ENCODE data around the gene C19orf33. TPM values are rescaled to one million over a fixed set of nuclear protein-coding genes. Genes with fewer than 3 reads are reported as not detected.
"Not testable (repeated sequence)": the region's sequence is repeated elsewhere in the genome, so short reads cannot be mapped to it uniquely, and the experiment has no call there.

Gene C19orf33
- total RNA-seq: 1 to 10 TPM in 2 of 3 donors, not detected in 1; 1.5 to 4.0 TPM
- 1.1 TPM for total RNA-seq (2013)

GRCh38 chr19:38303517-38304351, at the start of gene C19orf33:
Gene C19orf33, plus strand, starts transcription at chr19:38304251. Its CDS starts 11 bp downstream, at chr19:38304262.
- 32% methylated on average over 27 of the region's 28 CpGs for WGBS (ENCODE audit: insufficient coverage)
- intact Hi-C loops (cut with micrococcal nuclease): no loop called here
- Histone ChIP-seq H3K9me3 (ENCODE audit: control insufficient read depth, insufficient read depth, low read length) (no peaks in the 10 kb centered on the region), H3K36me3 (ENCODE audit: control insufficient read depth, insufficient read depth, low read length) (peaks cover 19% of the 10 kb centered on the region), H3K4me1 (ENCODE audit: control insufficient read depth, insufficient read depth, low read length) (peaks cover 13% of the 10 kb centered on the region), H3K27me3 (ENCODE audit: control insufficient read depth, insufficient read depth, low read length) (no peaks in the 10 kb centered on the region), H3K4me3 (ENCODE audit: low read length) (no peak within 1 kb of the TSS), H3K27ac (ENCODE audit: low read length) (no peak within 1 kb of the TSS)
- ATAC-seq (peak in 2 of 3 donors; percentile 33 to 49), DNase-seq (no peak)
- no peaks in the 10 kb centered on the region for H3K9me3 Mint-ChIP-seq
- H3K27me3 Mint-ChIP-seq (ENCODE audit: low read depth in 2 of 2): no peaks in the 10 kb centered on the region
- no peaks in the 10 kb centered on the region for H3K36me3 Mint-ChIP-seq
- peaks cover 0 to 4% of the 10 kb centered on the region in 2 donors for H3K4me1 Mint-ChIP-seq
- TF ChIP-seq CTCF (IDR thresholded peaks at IDR 0.05): no peak
- H3K27ac Mint-ChIP-seq: no peak within 1 kb of the TSS
- peak within 1 kb of the TSS; percentile 28 for H3K4me3 Mint-ChIP-seq

DNA sequence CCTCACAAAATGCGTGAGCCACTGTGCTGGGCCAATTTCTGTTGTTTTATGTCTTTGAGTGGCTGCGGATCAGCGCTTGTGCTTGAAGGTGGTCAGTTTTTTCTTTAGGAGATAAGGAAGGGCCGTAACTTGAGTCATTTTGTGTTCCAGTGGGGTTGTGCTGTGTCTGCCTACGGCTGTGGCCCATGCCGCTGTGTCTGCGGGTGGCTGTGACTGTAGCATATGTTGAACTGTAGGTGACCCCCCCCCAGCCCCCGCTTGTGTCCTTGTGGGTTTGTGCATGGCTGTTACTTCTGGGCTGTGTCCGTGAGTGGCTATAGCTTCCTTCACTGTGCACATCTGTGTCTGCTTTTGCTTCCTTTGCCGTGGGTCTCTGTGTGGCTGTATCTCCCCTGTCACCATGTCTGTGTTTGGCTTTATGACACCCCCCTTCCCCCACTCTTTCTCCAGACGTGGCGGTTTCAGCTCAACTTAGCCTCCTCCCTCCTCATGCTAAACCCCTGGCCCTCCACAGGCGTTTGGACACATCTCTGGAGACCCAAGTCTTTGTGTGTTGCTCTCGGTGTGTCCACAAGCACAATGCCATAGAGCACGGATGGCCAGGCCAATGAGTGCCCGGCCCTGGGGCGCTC, 48.6 kb upstream of the C19orf33 start:
- no peak for TF ChIP-seq CTCF (IDR thresholded peaks at IDR 0.05)
- no peak overlapping the region for H3K4me3 Mint-ChIP-seq
- H3K9me3 ChIP-seq (ENCODE audit: control insufficient read depth, insufficient read depth, low read length): no peaks in the 10 kb centered on the region
- H3K27me3 Mint-ChIP-seq (ENCODE audit: low read depth in 2 of 2): peaks cover 16 to 31% of the 10 kb centered on the region in 2 donors
- peak overlapping the region; percentile 18 for H3K4me3 ChIP-seq (ENCODE audit: low read length)
- no peaks in the 10 kb centered on the region for H3K36me3 ChIP-seq (ENCODE audit: control insufficient read depth, insufficient read depth, low read length)
- ATAC-seq (no peak), DNase-seq (no peak)
- no peaks in the 10 kb centered on the region for H3K36me3 Mint-ChIP-seq
- no peaks in the 10 kb centered on the region for H3K27me3 ChIP-seq (ENCODE audit: control insufficient read depth, insufficient read depth, low read length)
- 53% methylated on average over 17 of the region's 17 CpGs for WGBS (ENCODE audit: insufficient coverage)
- H3K4me1 Mint-ChIP-seq: peaks cover 0 to 3% of the 10 kb centered on the region in 2 donors
- no peak overlapping the region for H3K27ac Mint-ChIP-seq
- intact Hi-C loops (cut with micrococcal nuclease): no loop called here
- H3K27ac ChIP-seq (ENCODE audit: low read length): no peak overlapping the region
- H3K9me3 Mint-ChIP-seq: no peaks in the 10 kb centered on the region
- H3K4me1 ChIP-seq (ENCODE audit: control insufficient read depth, insufficient read depth, low read length): peaks cover 4% of the 10 kb centered on the region

DNA sequence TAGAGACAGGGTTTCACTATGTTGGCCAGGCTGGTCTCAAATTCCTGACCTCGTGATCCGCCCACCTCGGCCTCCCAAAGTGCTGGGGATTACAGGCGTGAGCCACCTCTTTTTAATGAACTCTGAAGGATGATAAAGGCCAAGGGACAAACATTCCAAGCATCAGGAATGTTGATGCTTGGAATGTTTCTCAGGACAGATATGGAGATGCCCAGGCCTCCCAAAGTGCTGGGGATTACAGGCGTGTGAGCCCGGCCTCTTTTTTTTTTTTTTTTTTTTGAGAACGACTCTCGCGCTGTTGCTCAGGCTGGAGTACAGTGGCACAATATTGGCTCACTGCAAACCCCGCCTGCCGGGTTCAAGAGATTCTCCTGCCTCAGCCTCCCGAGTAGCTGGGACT, 42.1 kb upstream of the C19orf33 start:
- H3K27ac ChIP-seq (ENCODE audit: low read length); H3K4me3 Mint-ChIP-seq; H3K27me3 ChIP-seq (ENCODE audit: control insufficient read depth, insufficient read depth, low read length); H3K9me3 ChIP-seq (ENCODE audit: control insufficient read depth, insufficient read depth, low read length); H3K4me3 ChIP-seq (ENCODE audit: low read length); DNase-seq; H3K27ac Mint-ChIP-seq; ATAC-seq; intact Hi-C loops (cut with micrococcal nuclease); H3K9me3 Mint-ChIP-seq; H3K36me3 Mint-ChIP-seq; H3K36me3 ChIP-seq (ENCODE audit: control insufficient read depth, insufficient read depth, low read length): not testable (repeated sequence)
- H3K4me1 ChIP-seq (ENCODE audit: control insufficient read depth, insufficient read depth, low read length): peaks cover 18% of the 10 kb centered on the region
- peaks cover 12% of the 10 kb centered on the region in 2 donors for H3K4me1 Mint-ChIP-seq
- 96% methylated on average over 12 of the region's 12 CpGs for whole genome bisulfite sequencing (ENCODE audit: insufficient coverage)
- peaks cover 25 to 29% of the 10 kb centered on the region in 2 donors for H3K27me3 Mint-ChIP-seq (ENCODE audit: low read depth in 2 of 2)

DNA sequence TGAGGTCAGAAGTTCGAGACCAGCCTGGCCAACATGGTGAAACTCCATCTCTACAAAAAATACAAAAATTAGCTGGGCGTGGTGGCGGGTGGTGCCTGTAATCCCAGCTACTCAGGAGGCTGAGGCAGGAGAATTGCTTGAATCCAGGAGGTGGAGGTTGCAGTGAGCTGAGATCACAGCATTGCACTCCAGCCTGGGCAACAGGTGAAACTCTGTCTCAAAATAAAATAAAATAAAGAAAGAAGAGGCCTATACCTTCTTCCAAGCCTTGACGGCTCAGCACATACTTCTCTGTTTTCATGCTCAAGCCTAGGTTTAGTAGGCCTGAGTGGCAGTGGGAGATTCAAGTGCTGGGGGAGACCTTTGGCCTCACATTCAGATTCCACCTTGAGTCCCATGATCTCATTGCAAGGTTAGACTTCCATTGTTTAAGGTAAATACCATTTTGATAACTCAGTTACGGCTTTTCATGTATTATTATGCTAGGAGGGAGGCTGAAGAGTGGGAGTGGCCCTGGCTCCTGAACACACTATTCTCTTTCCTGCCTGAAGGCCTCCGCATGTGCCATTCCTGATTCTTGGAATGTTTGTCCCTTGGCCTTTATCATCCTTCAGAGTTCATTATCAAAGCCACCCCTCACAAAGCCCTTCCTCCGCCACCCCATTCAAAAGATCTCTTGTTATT, 41.3 kb upstream of the C19orf33 start:
- Histone ChIP-seq H3K36me3 (ENCODE audit: control insufficient read depth, insufficient read depth, low read length) (no peaks in the 10 kb centered on the region), H3K27ac (ENCODE audit: low read length) (no peak overlapping the region), H3K27me3 (ENCODE audit: control insufficient read depth, insufficient read depth, low read length) (no peaks in the 10 kb centered on the region), H3K9me3 (ENCODE audit: control insufficient read depth, insufficient read depth, low read length) (no peaks in the 10 kb centered on the region), H3K4me3 (ENCODE audit: low read length) (no peak overlapping the region), H3K4me1 (ENCODE audit: control insufficient read depth, insufficient read depth, low read length) (peaks cover 18% of the 10 kb centered on the region)
- no peak for ATAC-seq
- intact Hi-C loops (cut with micrococcal nuclease): no loop called here
- no peak for DNase-seq
- Mint-ChIP-seq H3K4me1 (peaks cover 12% of the 10 kb centered on the region in 2 donors), H3K4me3 (no peak overlapping the region), H3K36me3 (no peaks in the 10 kb centered on the region), H3K27me3 (ENCODE audit: low read depth in 2 of 2) (peaks cover 23 to 31% of the 10 kb centered on the region in 2 donors), H3K27ac (no peak overlapping the region), H3K9me3 (no peaks in the 10 kb centered on the region)
- TF ChIP-seq CTCF (IDR thresholded peaks at IDR 0.05): no peak
- 94% methylated on average over 7 of the region's 7 CpGs for WGBS (ENCODE audit: insufficient coverage)

Data from natural killer cell (primary cell).